H1 (cell line): ENCODE measurements around the gene ARL6IP5. TPM values are rescaled to one million over a fixed set of nuclear protein-coding genes. Genes with fewer than 3 reads are reported as not detected.

ENCODE experiments used
- CTCF ChIA-PET: fragments of 300-600 bp; sonication (Branson Sonifier 250); formaldehyde crosslinking; loops from one replicate; lab custom pipeline; 2021; ENCODE audit not compliant: partially characterized antibody; lab: Charles Lee
- POLR2A ChIA-PET: fragments of 300-600 bp; sonication (Branson Sonifier 250); formaldehyde crosslinking; loops from one replicate; lab custom pipeline; 2021; ENCODE audit warnings: inconsistent platforms; ENCODE audit not compliant: partially characterized antibody; lab: Charles Lee
- DNase-seq, 2 experiments: peaks; one replicate each; pipeline versions ENCODE4 v3.0.0 to v3.0.0-alpha.2; 2010 to 2022; ENCODE audit warnings: low spot score in 2 of 2, low read depth in 1 of 2, mixed read lengths in 1 of 2
- FAIRE-seq: peaks from 2 replicates; lab custom pipeline; 2011; peaks lifted over from hg19 to GRCh38; lab: Jason Lieb, UNC
- H2AFZ ChIP-seq: 2 replicates; pipeline ENCODE4 v1.8.1; 2012; ENCODE audit warnings: low read length, inconsistent platforms
- H2AK5ac ChIP-seq: 2 replicates; pipeline ENCODE4 v1.6.1; 2013; ENCODE audit warnings: low read depth, low read length
- H2BK120ac ChIP-seq: replicated peaks from 2 replicates; pipeline ENCODE3; 2013; ENCODE audit warnings: low read depth, low read length, inconsistent platforms
- H2BK12ac ChIP-seq: 2 replicates; pipeline ENCODE4 v1.6.1; 2013; ENCODE audit warnings: low read depth, low read length
- H2BK15ac ChIP-seq: 2 replicates; pipeline ENCODE4 v1.6.1; 2013; ENCODE audit warnings: low read length
- H2BK20ac ChIP-seq: 2 replicates; pipeline ENCODE4 v1.6.1; 2013; ENCODE audit warnings: low read length
- H2BK5ac ChIP-seq: 2 replicates; pipeline ENCODE4 v1.6.1; 2013; ENCODE audit warnings: low read depth, low read length
- H3K14ac ChIP-seq: 2 replicates; pipeline ENCODE4 v1.6.1; 2013; ENCODE audit warnings: inconsistent platforms; ENCODE audit not compliant: insufficient read length
- H3K18ac ChIP-seq: 2 replicates; pipeline ENCODE4 v1.6.1; 2013; ENCODE audit warnings: low read length; ENCODE audit errors: extremely low read depth
- H3K23ac ChIP-seq: 2 replicates; pipeline ENCODE4 v1.6.1; 2013; ENCODE audit warnings: inconsistent platforms; ENCODE audit not compliant: insufficient read length
- H3K23me2 ChIP-seq: 2 replicates; pipeline ENCODE4 v1.6.1; 2013; ENCODE audit warnings: low read depth, low read length
- H3K27ac ChIP-seq: 2 replicates; pipeline ENCODE4 v1.6.1; 2011; ENCODE audit warnings: low read depth, low read length, inconsistent platforms
- H3K27me3 ChIP-seq, 4 experiments: replicated peaks in 1 of 4; 1 replicate in 1 of 4; 2 replicates in 3 of 4; pipeline versions ENCODE4 v1.6.1 to v1.8.1; 2011 to 2013; ENCODE audit warnings: low read length in 3 of 4, mild to moderate bottlenecking in 3 of 4, inconsistent platforms in 2 of 4, mixed read lengths in 2 of 4, moderate library complexity in 1 of 4; ENCODE audit not compliant: control insufficient read depth in 3 of 4, insufficient read depth in 3 of 4; ENCODE audit errors: extremely low read depth in 1 of 4
- H3K36me3 ChIP-seq, 4 experiments: 2 replicates each; pipeline versions ENCODE4 v1.6.1 to v1.8.1; 2011 to 2013; ENCODE audit warnings: mild to moderate bottlenecking in 4 of 4, low read length in 3 of 4, moderate library complexity in 2 of 4, control low read depth in 1 of 4, inconsistent platforms in 1 of 4; ENCODE audit not compliant: insufficient read depth in 4 of 4, control insufficient read depth in 2 of 4
- H3K4ac ChIP-seq: replicated peaks from 2 replicates; pipeline ENCODE3; 2013; ENCODE audit warnings: low read length, low read depth, mixed read lengths, inconsistent platforms; ENCODE audit not compliant: insufficient read length
- H3K4me1 ChIP-seq, 4 experiments: replicated peaks in 1 of 4; 1 replicate in 1 of 4; 2 replicates in 3 of 4; pipeline versions ENCODE4 v1.6.1 to v1.8.1; 2011 to 2013; ENCODE audit warnings: low read length in 3 of 4, inconsistent platforms in 2 of 4, mixed read lengths in 1 of 4; ENCODE audit not compliant: insufficient read depth in 4 of 4, control insufficient read depth in 3 of 4
- H3K4me2 ChIP-seq, 2 experiments: 2 replicates each; pipeline versions ENCODE4 v1.6.1 to v1.8.1; 2011 to 2013; ENCODE audit warnings: low read depth in 2 of 2, low read length in 2 of 2, control low read depth in 1 of 2, inconsistent platforms in 1 of 2, mild to moderate bottlenecking in 1 of 2; ENCODE audit not compliant: insufficient read depth in 1 of 2
- H3K4me3 ChIP-seq, 4 experiments: fragments of 200-600, 300-600 bp in 1 of 4; sonication (generic), shearing (Covaris generic), sonication (Bioruptor Twin) in 1 of 4; 2 replicates each; pipeline versions ENCODE4 v1.5.1 to v1.8.1; 2011 to 2016; ENCODE audit warnings: low read length in 4 of 4, low read depth in 3 of 4, control low read depth in 2 of 4, inconsistent platforms in 2 of 4, mild to moderate bottlenecking in 2 of 4, mixed read lengths in 1 of 4, moderate library complexity in 1 of 4; ENCODE audit not compliant: insufficient read depth in 2 of 4; ENCODE audit errors: extremely low read depth in 1 of 4
- H3K56ac ChIP-seq: replicated peaks from 2 replicates; pipeline ENCODE3; 2013; ENCODE audit warnings: low read depth, mild to moderate bottlenecking, mixed read lengths, low read length, inconsistent platforms; ENCODE audit not compliant: insufficient read length
- H3K79me1 ChIP-seq: 2 replicates; pipeline ENCODE4 v1.6.1; 2013; ENCODE audit warnings: low read depth, low read length, control low read depth
- H3K79me2 ChIP-seq, 2 experiments: 2 replicates each; pipeline versions ENCODE4 v1.6.1 to v1.8.1; 2012 to 2013; ENCODE audit warnings: low read length in 2 of 2, mild to moderate bottlenecking in 2 of 2, inconsistent platforms in 1 of 2; ENCODE audit not compliant: insufficient read depth in 2 of 2, control insufficient read depth in 1 of 2
- H3K9ac ChIP-seq, 4 experiments: replicated peaks in 1 of 4; 1 replicate in 1 of 4; 2 replicates in 3 of 4; pipeline versions ENCODE4 v1.6.1 to v1.8.1; 2011 to 2013; ENCODE audit warnings: low read depth in 3 of 4, low read length in 3 of 4, control low read depth in 2 of 4, mild to moderate bottlenecking in 2 of 4, moderate library complexity in 2 of 4, inconsistent platforms in 1 of 4; ENCODE audit errors: extremely low read depth in 1 of 4
- H3K9me3 ChIP-seq, 2 experiments: 2 replicates each; pipeline versions ENCODE4 v1.6.1 to v1.8.1; 2012 to 2013; ENCODE audit warnings: mild to moderate bottlenecking in 2 of 2, moderate library complexity in 2 of 2, control low read depth in 1 of 2, inconsistent platforms in 1 of 2, low read depth in 1 of 2, low read length in 1 of 2, mixed read lengths in 1 of 2; ENCODE audit not compliant: insufficient read depth in 2 of 2
- H4K20me1 ChIP-seq, 2 experiments: replicated peaks in 1 of 2; 2 replicates each; pipeline versions ENCODE3 to v1.8.1; 2011 to 2013; ENCODE audit warnings: inconsistent platforms in 2 of 2, low read length in 2 of 2, mild to moderate bottlenecking in 1 of 2; ENCODE audit not compliant: insufficient read depth in 2 of 2, control insufficient read depth in 1 of 2
- H4K5ac ChIP-seq: 2 replicates; pipeline ENCODE4 v1.6.1; 2013; ENCODE audit warnings: low read length, low read depth, mixed read lengths, inconsistent platforms; ENCODE audit not compliant: insufficient read length
- H4K8ac ChIP-seq: 2 replicates; pipeline ENCODE4 v1.8.0; 2013; ENCODE audit warnings: mild to moderate bottlenecking, moderate library complexity, low read length, inconsistent platforms; ENCODE audit not compliant: insufficient read depth; ENCODE audit errors: extremely low read depth
- H4K91ac ChIP-seq: replicated peaks from 2 replicates; pipeline ENCODE3; 2013; ENCODE audit warnings: low read length, mixed read lengths, inconsistent platforms; ENCODE audit not compliant: insufficient read length
- BACH1 ChIP-seq: IDR thresholded peaks from 2 replicates; pipeline ENCODE4 v1.6.1; 2012; ENCODE audit warnings: low read length, improper control_type of control experiment
- CBX8 ChIP-seq: fragments of 300-800, 300-1000 bp; sonication (generic); IDR thresholded peaks from 2 replicates; pipeline ENCODE4 v1.7.1; 2016; ENCODE audit warnings: low read depth, low read length, borderline replicate concordance
- HDAC6 ChIP-seq: IDR thresholded peaks from one replicate; pipeline ENCODE4 v1.7.1; 2012; ENCODE audit warnings: low read depth, mild to moderate bottlenecking, inconsistent platforms, low read length, moderate library complexity
- WGBS, 2 experiments: shearing (Covaris generic) in 1 of 2; methylation state at CpG; one replicate each; pipeline versions ENCODE4 v1.1.6 to v1.1.7; 2013 to 2015; ENCODE audit warnings: low lambda C conversion rate in 2 of 2, mixed read lengths in 2 of 2, inconsistent platforms in 1 of 2, low coverage in 1 of 2, missing lambda C conversion rate in 1 of 2; ENCODE audit not compliant: insufficient replicate concordance in 2 of 2, insufficient coverage in 1 of 2, insufficient read length in 1 of 2; ENCODE audit errors: extremely low coverage in 1 of 2, missing lambda C conversion rate in 1 of 2; 5-methylcytosine and 5-hydroxymethylcytosine counted together
- polyA plus RNA-seq, 7 experiments: library from polyadenylated mRNA; depleted of rRNA in 3 of 7; stranded (reverse) in 5 of 7; unstranded in 2 of 7; fragments of >200 nt in 5 of 7; fragments of 200-250 nt in 2 of 7; gene quantifications; 1 replicate in 5 of 7; 2 replicates in 1 of 7; 4 replicates in 1 of 7; pipeline versions ENCODE4 v1.2.1 to v1.2.3, GENCODE V29; 2011 to 2013; ENCODE audit warnings: missing spikeins in 2 of 7, mixed read lengths in 2 of 7
- total RNA-seq: library from RNA; stranded (reverse); fragmentation: NEBNext Ultra II Directional; extraction: Animal tissue kit (Norgen Biotek cat#: 25700); gene quantifications from 2 replicates; pipeline ENCODE4 v1.2.1, GENCODE V29; 2021
- TF ChIP-seq, protein P1 (sequence below): IDR thresholded peaks from 2 replicates; pipeline ENCODE4 v1.6.1; 2012; ENCODE audit warnings: inconsistent platforms
- TF ChIP-seq, protein P2 (sequence below): IDR thresholded peaks from 2 replicates; pipeline ENCODE4 v1.6.1; 2012; ENCODE audit warnings: inconsistent platforms

The ARL6IP5 gene
- total and polyA plus RNA-seq, 2 of the 8 experiments (the other 6 are each of a cell fraction or from before 2014, with no cell fraction given), result 24.9 to 30.1 TPM

DNA sequence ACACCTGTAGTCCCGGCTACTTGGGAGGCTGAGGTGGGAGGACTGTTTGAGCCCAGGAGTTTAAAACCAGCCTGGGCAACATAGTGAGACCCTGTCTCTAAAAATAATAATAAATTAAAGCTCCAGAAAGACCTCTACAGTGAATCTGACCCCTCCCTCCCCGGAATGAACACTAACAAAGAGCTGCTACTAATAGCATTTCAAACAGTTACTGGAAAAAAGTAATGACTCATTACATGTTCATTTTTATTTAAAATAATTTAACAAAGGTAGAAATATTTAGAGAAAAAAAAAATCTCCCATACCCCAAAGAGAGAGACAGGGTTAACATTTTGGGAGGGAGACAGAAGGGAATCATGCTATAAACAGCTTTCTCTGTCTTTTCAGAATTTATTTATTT is 2.4 kb upstream of the ARL6IP5 start:
- no peaks in the 10 kb centered on the region for H4K20me1 ChIP-seq
- no peaks in the 10 kb centered on the region for H3K9me3 ChIP-seq
- H3K9ac ChIP-seq, result no peak overlapping the region
- peaks cover 2% of the 10 kb centered on the region; the same call in 1 of the 2 replicates for H3K79me1 ChIP-seq
- H4K91ac ChIP-seq, result no peak overlapping the region
- no peak overlapping the region for H3K14ac ChIP-seq
- H3K23me2 ChIP-seq, result peaks cover 8% of the 10 kb centered on the region
- H3K4me2 ChIP-seq, result no peak overlapping the region
- H2BK15ac ChIP-seq, result no peak overlapping the region
- peaks cover 5 to 15% (median 11%) of the 10 kb centered on the region in 4 experiments for H3K4me1 ChIP-seq
- H2AFZ ChIP-seq, result no peak overlapping the region
- no peak overlapping the region for H2BK120ac ChIP-seq
- CTCF ChIA-PET, result interaction anchor here (0.7 to 1.5 kb wide), 3 partner anchors 38 to 790 kb away, joined by 3 to 4 read pairs (median 3); no protein-coding TSS in a partner anchor
- H2AK5ac ChIP-seq, result no peak overlapping the region
- no peak for FAIRE-seq
- WGBS, 2 experiments, result 98% methylated on average over 2 of the region's 2 CpGs; no CpG with 5 or more reads in 1 of the 2 experiments
- no peak overlapping the region for H3K18ac ChIP-seq
- H3K4me3 ChIP-seq, result no peak overlapping the region
- H2BK12ac ChIP-seq, result no peak overlapping the region
- peaks cover 0 to 22% of the 10 kb centered on the region in 2 experiments; a peak in 2 of 4 replicates for H3K79me2 ChIP-seq
- H3K23ac ChIP-seq, result no peak overlapping the region
- TF ChIP-seq, protein P1, sequence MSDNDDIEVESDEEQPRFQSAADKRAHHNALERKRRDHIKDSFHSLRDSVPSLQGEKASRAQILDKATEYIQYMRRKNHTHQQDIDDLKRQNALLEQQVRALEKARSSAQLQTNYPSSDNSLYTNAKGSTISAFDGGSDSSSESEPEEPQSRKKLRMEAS, result no peak
- TF ChIP-seq BACH1, result no peak
- no peak for TF ChIP-seq HDAC6
- TF ChIP-seq CBX8, result no peak
- TF ChIP-seq, protein P2, sequence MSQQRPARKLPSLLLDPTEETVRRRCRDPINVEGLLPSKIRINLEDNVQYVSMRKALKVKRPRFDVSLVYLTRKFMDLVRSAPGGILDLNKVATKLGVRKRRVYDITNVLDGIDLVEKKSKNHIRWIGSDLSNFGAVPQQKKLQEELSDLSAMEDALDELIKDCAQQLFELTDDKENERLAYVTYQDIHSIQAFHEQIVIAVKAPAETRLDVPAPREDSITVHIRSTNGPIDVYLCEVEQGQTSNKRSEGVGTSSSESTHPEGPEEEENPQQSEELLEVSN, result no peak
- TF ChIP-seq, all 59 proteins: peak for 0
- no peaks in the 10 kb centered on the region for H3K27me3 ChIP-seq
- no peak overlapping the region for H2BK20ac ChIP-seq
- POLR2A ChIA-PET, result interaction anchor here (1.4 kb wide), 1 partner anchor 30 kb away, joined by 3 read pairs; the partner anchor contains the start of gene TMF1
- H4K5ac ChIP-seq, result no peak overlapping the region
- no peaks in the 10 kb centered on the region for H3K36me3 ChIP-seq
- H3K27ac ChIP-seq, result no peak overlapping the region
- H3K4ac ChIP-seq, result no peak overlapping the region
- no peak overlapping the region for H2BK5ac ChIP-seq
- no peak for DNase-seq
- H4K8ac ChIP-seq, result no peak overlapping the region
- no peak overlapping the region for H3K56ac ChIP-seq
